Activated T-cell treated with anti-CD3 and anti-CD28 coated beads, Interleukin-2, amount 50 U/mL, for 1 hour (primary cell): ENCODE measurements around the gene UIMC1.

Experiments used
- DNase-seq: peaks from one replicate; pipeline ENCODE4 v3.0.0-alpha.2; 2020

UIMC1 gene

GRCh38 chr5:176901260-176902101 lies 105.1 kb downstream of the UIMC1 start:
- DNase-seq: no peak

DNA sequence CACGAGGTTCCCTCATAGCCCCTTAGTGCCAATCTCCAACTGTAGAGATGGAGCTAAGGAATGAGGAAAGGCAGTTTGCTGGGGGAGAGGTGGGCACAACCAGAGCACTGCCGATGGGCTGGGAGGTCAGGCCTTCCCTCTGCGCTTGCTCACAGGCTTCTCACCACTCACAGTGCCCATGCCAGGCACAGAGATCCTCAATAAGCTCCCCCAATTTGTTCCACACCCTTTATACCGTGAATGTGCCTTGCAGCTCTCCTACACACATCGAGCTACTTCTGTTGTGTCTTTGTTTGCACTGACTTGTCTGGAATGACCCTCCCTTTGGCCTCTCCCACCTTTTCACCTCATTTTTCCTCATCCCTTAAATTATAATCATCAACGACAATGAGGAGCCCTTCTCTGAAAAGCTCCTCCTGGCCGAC lies 105.8 kb downstream of the UIMC1 start:
- DNase-seq: no peak

- DNase-seq: no peak
These were observed 106.4 kb downstream of the UIMC1 start for GRCh38 chr5:176899946-176900779.

DNA sequence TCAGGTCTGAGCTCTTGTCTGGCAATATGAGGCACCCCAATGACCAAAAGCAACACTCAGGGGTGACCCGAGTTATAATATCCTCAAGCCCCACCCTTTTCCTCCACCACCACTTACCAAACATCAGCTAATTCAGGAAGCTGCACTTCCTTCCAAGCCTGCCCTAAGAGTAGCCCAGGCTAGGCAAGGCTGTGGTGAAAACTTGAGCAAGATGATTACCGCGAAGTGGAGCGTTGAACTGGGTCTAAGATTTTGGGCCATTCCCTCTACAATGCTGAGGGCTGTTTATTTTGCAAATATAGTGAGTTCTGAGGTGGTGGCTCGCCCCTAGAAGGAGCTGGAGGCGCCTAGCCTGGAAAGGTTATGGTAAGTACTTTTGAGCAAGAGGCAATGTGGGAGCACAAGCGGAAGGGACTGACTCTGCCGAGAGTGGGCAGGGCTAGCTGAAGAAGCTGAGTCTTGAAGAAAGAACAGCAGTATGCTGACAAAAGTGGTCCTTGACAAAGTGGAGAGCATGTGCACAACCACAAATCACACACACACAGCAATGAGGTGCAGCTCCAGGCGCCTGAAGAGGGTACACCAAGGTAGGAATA lies 107.2 kb downstream of the UIMC1 start, which contains the start of gene HK3:
HK3 (minus strand) TSS at position 51 of the 596 bp plus-strand sequence. CDS start 3,187 bp downstream, outside the sequence.
- no peak for DNase-seq

GRCh38 chr5:176897263-176897662 lies 109.3 kb downstream of the UIMC1 start:
- DNase-seq: no peak

DNA sequence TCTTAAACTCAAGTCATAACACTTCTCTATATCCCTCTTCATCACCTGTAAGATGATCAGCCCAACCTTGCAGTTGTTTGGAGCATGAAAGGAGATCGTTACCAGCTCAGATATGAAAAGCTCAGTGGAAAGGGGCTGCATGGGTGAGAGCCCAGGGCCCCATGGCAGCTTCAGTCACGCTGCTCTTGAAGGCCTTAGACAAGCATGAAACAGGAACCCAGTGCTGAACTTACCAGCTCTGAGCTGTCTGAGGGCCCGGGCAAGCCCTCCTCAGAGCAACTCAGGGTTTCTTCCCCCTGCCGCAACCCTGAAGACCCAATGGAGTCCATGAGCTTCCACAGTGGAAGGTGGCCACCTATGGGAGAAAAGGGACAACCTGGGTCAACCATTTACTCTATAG lies 110.7 kb downstream of the UIMC1 start:
- DNase-seq: no peak

GRCh38 chr5:176894298-176894697 lies 112.3 kb downstream of the UIMC1 start:
- no peak for DNase-seq

DNA sequence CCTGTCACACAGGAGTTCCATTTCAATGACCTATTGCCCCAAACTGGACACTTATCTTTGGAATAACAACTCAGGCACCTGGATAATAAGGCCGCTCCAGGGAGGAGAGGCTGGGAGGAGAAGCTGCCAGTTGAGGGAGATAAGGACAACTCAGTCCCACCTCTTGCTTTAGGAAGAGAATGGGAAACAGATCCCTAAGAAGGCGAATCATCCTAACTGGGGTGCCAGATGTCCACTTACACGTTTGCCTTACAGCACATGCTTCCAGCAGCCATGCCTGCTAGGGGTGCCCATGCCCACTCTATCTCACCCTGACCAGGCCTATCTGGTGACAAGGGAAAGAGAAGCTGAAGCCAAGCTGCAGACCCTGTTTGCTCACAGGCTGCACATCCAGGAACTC lies 113.9 kb downstream of the UIMC1 start:
- no peak for DNase-seq

DNA sequence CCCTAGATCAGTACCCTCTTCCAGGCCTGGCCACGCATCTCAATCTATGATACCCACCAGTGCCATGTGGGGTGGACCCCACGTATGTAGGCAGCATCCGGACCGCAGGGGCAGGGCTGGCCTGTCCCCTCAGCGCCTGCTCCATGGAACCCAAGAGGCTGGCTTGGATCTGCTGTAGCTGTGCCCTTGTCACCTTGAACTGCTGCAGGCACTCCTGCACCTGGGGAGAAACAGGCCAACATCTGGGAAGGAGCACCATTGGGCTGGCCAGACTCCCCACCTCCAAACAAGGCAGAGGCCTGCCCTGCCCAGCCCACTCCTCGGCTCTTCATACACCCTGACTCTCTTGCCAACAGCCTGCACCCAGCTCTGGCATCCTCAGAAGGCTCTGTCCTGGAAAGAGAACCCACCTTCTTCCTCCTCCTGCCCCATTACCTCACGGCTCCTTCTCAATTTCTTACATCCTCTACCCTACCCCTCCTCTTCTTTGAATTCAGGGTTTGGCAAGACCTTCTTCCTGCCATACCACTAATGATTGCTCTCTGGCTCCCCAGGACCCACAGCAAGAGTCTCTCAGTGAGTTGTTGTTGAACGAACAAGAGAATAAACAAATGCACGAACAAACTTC lies 115.1 kb downstream of the UIMC1 start:
- DNase-seq: no peak

DNA sequence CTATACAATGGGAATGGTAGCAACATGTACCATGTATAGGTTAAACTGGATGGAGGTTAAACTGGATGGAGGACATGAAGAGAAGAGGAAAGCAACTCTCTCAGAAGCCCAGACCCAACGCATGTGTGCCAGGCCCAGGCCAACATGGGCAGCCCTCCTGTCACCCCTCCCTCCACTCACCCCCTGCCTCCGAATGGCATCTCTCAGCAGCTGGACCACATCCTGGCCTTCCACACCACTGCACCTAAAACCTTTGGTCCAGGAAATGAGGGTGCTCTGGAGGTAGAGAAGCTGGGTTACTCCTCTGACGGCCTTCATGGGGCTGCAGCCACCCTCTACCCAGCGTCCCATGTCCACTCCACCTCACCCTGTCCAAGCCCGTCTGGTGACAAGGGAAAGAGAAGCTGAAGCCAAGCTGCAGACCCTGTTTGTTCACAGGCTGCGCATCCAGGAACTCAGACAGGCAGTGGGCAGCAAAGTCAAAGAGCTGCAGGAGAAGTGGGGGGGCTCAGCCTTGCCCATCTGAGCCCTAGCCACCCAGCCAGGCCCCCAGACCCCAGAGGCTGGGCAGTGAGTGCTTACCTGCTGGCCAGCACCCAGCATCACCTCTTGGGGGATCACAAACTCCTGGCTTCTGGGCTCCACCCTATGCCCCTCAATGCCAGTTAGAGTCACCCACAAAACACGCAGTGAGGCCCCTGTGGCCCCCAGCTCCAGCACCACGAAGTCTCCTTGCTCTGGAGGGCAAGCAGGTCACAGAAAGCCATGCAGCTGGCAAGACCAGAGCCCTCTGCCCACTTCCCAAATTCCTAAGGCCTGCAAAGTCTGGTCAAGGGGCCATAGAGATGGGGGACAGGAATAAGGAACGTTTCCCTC lies 115.9 kb downstream of the UIMC1 start:
- peak; percentile 4 for DNase-seq

DNA sequence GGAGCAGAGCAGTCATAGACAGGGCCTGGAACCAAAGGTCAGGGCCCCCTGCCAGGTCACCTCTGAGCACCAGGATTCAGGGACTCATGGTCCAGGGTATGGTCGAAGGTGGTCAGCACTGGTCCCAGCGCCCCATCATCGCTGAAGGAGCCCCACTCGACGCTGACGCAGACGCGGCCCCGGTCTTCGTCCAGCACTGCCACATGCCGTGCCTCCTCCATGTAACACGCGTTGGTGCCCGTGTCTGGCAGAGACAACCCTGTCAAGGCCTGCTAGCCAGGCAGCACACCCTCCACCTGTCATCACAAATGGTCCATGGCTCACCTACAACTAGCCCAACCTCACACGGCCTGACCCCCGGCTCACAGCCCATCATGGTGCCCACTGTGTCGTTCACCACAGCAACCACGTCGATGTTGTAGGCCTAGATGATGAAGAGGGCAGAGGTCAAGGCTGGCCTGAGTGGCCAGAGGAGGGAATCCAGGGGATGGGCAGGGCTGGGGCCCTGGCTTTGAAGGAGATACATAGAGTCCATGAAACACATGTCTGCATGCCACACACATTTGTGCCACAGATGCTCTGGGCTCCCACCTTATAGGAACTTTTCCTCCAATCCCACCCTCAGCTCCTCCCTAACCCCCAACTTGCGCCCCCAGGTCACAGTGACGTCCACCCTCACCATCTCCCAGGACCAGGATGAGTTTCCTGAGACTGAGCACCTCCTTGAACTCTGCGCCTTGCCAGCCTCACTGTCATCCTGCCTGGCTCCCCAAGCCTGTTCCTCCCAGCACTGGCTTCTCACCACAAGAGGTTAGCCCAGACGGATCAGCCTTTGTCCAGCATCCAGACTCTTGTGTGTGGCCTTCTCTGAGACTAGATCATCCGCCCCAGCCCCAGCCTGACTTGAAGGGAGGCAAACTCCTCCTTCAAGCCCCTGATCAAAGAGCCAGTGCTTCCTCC lies 117.0 kb downstream of the UIMC1 start:
- peak; percentile 11 for DNase-seq

DNA sequence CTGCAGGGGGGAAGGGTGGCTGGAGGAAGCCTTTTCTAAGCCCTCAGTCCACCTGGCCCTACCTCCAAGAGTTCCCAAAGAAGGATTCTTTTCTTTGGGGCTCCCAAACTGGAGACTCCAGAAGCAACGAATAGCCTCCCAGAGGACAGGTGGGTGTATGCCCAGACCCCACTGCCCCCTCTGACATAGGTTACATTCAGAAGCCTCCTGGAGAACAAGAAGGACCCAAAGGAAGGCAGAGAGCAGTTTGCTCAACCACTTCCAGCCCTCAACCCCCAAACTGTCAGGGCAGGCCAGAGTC lies 117.8 kb downstream of the UIMC1 start:
- DNase-seq: no peak

DNA sequence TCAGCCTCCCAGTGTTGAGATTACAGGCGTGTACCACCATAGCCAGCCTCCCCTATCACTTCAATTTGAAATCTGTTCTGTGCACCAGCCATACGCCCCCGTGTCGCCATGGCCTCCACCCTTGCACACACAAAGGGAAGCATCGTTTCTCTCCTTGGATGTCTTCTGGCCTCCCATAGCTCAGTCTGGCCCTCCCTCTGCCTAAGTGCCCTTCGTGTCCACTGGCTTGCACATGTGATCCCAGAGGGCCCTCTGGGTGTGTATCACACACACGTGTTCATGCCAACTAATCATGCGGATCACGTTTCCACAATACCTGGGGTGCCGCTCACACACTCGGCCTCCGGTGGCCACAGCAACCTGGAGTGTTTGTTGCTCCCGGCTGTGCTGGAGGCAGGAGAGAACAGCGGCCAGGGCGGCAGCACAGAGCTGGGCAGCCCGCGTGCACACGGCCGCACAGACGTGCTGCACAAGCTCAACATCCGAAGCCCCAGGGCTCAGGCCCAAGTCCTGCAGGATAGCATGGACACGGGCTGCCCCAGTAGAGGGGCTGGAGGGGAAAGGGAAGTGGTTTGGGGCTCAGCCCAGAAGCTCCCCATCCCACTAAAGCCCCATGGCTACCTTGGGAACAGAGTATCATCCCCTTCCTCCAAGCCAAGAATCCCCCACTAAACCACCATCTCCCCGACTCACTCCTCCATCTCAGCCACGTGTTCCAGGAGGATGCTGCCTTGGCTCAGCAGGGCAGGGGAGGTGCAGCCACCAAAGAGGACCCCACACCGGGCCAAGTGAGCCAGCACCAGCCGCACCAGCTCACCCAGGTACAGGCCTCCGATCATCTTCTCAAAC lies 118.3 kb downstream of the UIMC1 start:
- DNase-seq: no peak

DNA sequence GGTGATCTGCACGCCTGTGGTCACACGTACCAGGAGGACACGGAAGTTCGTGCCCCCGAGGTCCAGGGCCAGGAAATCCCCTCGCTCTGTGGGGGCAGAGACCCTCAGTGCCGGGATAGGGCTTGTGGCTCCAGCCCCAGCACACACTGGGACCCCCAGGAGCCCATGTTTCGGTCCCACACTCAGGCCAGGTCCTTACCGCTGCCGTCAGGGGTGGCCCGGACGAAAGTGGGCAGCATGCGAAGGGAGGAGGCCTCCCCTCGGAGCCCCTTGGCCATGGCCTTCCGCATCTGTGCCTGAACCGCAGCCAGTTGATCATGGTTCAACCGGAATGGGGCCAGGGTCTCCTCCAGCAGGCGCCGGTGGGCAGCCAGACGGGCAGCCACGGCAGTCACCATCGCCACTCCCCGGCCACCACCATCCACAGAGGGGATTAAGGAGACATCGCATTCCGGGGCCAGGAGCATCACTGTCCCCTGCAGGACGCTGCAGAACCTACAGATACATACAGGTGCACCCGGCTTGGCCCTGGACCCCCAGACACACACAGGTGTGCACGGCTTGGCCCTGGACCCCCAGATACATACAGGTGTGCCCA lies 119.2 kb downstream of the UIMC1 start:
- peak; percentile 7 for DNase-seq

GRCh38 chr5:176886336-176887251 lies 120.0 kb downstream of the UIMC1 start:
- DNase-seq: peak; percentile 10

DNA sequence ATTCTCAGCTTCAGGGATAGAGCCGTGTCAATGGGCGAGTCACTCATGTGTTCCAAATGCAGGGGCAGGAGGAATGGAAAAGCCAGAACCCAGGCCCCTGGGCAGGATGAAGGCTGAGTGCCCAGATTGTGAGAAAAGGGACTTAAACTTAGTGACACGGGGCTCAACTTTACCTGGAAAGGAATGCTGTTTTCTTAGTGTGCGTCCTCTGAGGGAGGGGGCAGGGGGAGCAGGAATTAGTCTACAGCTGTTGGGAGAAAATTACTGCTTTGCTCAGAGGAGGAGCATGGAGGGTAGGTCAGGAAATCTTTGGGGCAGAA lies 122.0 kb downstream of the UIMC1 start:
- no peak for DNase-seq

DNA sequence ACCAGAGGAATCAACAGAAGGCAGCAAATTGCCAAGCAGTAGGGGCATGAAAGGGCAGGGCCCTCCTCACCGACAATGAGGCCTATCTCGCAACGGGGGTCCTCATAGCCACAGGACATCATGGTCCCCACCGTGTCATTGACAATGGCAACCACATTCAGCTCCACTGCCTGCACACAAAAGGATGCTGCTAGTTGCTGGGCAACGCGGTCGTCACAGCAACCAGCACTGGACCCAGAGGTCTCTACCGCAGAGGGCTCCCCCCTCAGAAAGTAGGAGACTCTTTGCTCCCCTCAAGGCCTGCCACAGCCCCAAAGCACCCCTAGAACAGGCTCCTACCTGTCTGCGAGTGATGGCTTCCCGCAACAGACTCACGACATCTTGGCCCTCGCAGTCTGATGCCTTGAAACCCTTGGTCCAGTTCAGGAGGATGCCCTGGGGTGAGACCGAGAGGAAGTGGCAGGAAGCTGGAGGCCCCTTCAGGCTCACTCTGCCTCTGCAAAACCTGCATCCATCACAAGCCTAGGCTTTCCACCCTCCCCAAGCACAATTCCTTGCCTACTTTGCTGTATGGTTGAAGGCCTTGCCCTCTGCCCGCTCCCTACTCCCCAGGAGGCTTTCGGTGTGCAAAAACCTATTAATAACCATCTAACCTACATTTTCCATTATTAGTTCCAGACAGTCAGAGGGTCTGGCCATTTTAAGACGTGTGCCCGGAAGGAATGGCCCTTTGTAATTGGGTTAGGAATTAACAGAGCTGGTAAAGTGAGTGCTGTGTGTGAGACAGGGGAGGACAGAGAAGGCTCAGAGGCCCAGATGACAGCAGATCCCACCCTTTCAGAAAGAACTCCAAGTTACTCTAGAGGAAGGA lies 122.6 kb downstream of the UIMC1 start:
- DNase-seq: no peak

GRCh38 chr5:176882567-176882903 lies 124.0 kb downstream of the UIMC1 start:
- no peak for DNase-seq
